Measurements from ENCODE around the gene NADSYN1. TPM values are rescaled to one million over a fixed set of nuclear protein-coding genes. Genes with fewer than 3 reads are reported as not detected.
A peak's percentile ranks its signal among the peaks of the same experiment; 100 is the strongest.

Gene NADSYN1
- total RNA-seq, 1 experiment from 2014 or later: 91.3 TPM

DNA sequence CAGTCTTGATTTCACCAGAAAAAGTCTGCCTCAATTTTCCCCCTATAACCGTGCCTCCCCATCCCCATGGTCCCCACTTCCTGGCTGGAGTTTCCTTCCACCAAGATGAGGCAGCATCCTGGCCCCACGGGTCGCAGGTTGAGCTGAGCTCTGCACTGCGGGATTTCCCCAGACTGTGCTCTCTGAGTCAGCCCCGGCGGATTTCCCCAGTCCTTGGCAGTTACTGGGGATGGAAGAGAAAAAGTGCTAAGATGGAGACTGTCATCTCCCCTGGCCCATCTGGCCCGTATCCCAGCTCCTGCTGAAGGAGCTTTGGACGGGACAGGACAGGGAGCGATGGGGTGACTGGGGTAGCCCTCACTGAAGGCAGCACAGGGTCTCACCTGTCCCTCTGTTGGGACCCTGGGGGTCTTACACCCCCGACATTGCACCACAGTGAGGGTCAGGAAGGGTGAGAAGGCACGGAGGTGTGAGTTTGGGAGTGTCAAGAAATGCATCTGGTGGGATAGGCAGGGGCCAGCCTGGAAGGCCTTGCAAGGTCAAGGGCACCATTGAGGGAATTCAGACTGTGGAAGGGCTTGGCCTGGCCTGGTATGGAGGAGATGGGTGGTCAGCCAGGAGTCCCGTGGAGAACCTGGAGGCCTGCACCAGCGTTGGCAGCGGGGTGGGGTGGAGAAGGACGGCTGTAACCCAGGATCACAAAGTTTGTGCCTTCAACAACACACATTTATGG is 36.5 kb downstream of the NADSYN1 start:
- H3K4me3 Mint-ChIP-seq (ENCODE audit: unreplicated experiment): no peak overlapping the region
- POLR2A ChIA-PET: interaction anchor here (0.7 kb wide), 1 partner anchor 37 kb away, joined by 4 read pairs; the partner anchor contains the start of gene NADSYN1

DNA sequence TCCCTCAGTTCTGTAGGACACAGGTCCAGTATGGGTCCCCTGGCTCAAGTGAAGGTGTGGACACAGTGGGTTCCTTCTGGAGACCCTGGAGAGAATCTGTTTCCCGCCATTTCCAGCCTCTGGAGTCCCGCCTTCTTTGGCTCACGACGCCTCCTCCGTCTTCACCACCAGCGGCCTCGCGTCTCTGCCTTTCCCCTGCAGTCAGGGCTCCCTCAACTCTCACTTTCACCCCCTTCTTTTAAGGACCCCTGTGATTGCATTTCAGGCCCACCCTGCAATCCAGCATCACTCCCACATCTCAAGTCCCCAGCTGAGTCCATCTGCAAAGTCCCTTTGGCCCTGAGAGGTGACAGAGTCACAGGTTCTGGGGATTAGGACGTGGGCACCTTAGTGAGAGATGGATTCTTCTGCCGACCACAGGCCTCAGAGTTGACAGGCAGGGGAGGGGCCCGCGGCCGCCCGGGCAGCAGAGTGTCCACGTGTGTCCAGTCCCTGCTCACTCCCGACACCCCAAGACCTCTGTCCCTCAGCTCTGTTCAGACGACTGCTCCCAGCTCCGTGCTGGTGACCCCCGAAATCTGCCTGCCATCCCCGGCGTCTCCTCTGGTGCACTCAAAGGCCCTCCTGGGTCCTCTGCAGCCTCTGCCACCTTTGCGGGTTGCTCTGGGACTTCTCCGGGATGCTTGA is 37.2 kb downstream of the NADSYN1 start:
- Mint-ChIP-seq H3K27me3 (ENCODE audit: insufficient read depth, unreplicated experiment) (no peaks in the 10 kb centered on the region), H3K9me3 (ENCODE audit: unreplicated experiment) (no peaks in the 10 kb centered on the region), H3K4me1 (ENCODE audit: low read depth, unreplicated experiment) (peaks cover 21% of the 10 kb centered on the region), H3K4me3 (ENCODE audit: unreplicated experiment) (no peak overlapping the region), H3K36me3 (ENCODE audit: insufficient read depth, unreplicated experiment) (peaks cover 52% of the 10 kb centered on the region), H3K27ac (ENCODE audit: unreplicated experiment) (no peak overlapping the region)
- DNase-seq: peak in 1 of 2 experiments; percentile 32
- intact Hi-C loops (cut with micrococcal nuclease; ENCODE audit: unreplicated experiment): no loop called here
- peaks cover 10% of the 10 kb centered on the region; the same call in 1 of the 2 replicates for H3K36me3 ChIP-seq (ENCODE audit: control insufficient read depth, insufficient read depth, low read length)
- TF ChIP-seq CTCF (IDR thresholded peaks at IDR 0.05; ENCODE audit: insufficient read depth in 1 of 2, low read depth in 1 of 2, low read length in 1 of 2, severe bottlenecking in 1 of 2, unreplicated experiment in 1 of 2): no peak
- no peak overlapping the region for H3K4me3 ChIP-seq (ENCODE audit: low read depth, low read length)
- no peaks in the 10 kb centered on the region for H3K27me3 ChIP-seq (replicated peaks; ENCODE audit: control insufficient read depth, insufficient read depth, low read length)
- H3K9me3 ChIP-seq: no peaks in the 10 kb centered on the region
- POLR2A ChIA-PET: no interaction called here
- CTCF ChIA-PET: no interaction called here
- peaks cover 23% of the 10 kb centered on the region for H3K4me1 ChIP-seq
- BruUV-seq (replicated peaks): no TSS peak

More for the DNA sequence above, 36.5 kb downstream of the NADSYN1 start:
- TF ChIP-seq CTCF (IDR thresholded peaks at IDR 0.05; ENCODE audit: insufficient read depth in 1 of 2, low read depth in 1 of 2, low read length in 1 of 2, severe bottlenecking in 1 of 2, unreplicated experiment in 1 of 2): no peak
- Histone ChIP-seq H3K4me1 (peaks cover 23% of the 10 kb centered on the region), H3K27me3 (replicated peaks; ENCODE audit: control insufficient read depth, insufficient read depth, low read length) (no peaks in the 10 kb centered on the region), H3K9me3 (no peaks in the 10 kb centered on the region), H3K36me3 (ENCODE audit: control insufficient read depth, insufficient read depth, low read length) (peaks cover 12% of the 10 kb centered on the region; the same call in 1 of the 2 replicates), H3K4me3 (ENCODE audit: low read depth, low read length) (no peak overlapping the region)
- BruUV-seq (replicated peaks): no TSS peak
- Mint-ChIP-seq H3K4me1 (ENCODE audit: low read depth, unreplicated experiment) (peaks cover 21% of the 10 kb centered on the region), H3K36me3 (ENCODE audit: insufficient read depth, unreplicated experiment) (peaks cover 49% of the 10 kb centered on the region), H3K9me3 (ENCODE audit: unreplicated experiment) (no peaks in the 10 kb centered on the region), H3K27me3 (ENCODE audit: insufficient read depth, unreplicated experiment) (no peaks in the 10 kb centered on the region), H3K27ac (ENCODE audit: unreplicated experiment) (peak overlapping the region; percentile 40)
- CTCF ChIA-PET: interaction anchor here (1.6 kb wide), 1 partner anchor 37 kb away, joined by 6 read pairs; the partner anchor contains the start of gene NADSYN1
- peak in 1 of 2 experiments; percentile 34 for DNase-seq
- intact Hi-C loops (cut with micrococcal nuclease; ENCODE audit: unreplicated experiment): loop anchor here (2.0 kb wide), 4 partner anchors 19 to 91 kb away; partner anchors contain the start of gene DHCR7

DNA sequence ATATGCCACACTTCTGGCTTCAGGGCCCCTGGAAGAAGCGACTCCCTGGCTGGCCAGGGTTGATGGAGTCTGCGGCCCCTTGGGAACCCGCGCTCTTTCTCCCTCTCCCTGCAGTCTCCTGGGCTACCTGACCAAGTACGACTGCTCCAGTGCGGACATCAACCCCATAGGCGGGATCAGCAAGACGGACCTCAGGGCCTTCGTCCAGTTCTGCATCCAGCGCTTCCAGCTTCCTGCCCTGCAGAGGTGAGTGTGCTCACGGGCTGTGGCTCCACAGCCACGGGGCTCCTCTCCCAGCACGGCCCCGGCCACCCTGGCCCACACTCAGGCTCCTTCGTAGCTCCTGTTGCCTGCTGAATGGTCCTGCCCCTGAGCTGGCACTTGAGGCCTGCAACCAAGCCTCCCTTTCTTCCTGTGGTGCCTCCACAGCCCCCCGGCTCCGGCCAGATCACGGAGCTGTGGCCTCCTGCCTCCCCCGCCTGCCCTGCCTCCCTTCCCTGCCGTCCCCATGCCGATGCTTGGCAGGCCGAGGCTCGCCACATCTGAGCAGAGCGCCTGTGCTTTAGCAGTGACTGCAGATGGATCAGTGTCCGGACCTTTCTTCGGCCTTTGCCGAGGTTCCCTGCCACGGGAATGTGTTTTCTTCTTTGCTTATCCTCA is 37.9 kb downstream of the NADSYN1 start:
- Mint-ChIP-seq H3K9me3 (ENCODE audit: unreplicated experiment) (no peaks in the 10 kb centered on the region), H3K27ac (ENCODE audit: unreplicated experiment) (no peak overlapping the region), H3K4me1 (ENCODE audit: low read depth, unreplicated experiment) (peaks cover 21% of the 10 kb centered on the region), H3K27me3 (ENCODE audit: insufficient read depth, unreplicated experiment) (no peaks in the 10 kb centered on the region), H3K36me3 (ENCODE audit: insufficient read depth, unreplicated experiment) (peaks cover 59% of the 10 kb centered on the region), H3K4me3 (ENCODE audit: unreplicated experiment) (no peak overlapping the region)
- Histone ChIP-seq H3K27me3 (replicated peaks; ENCODE audit: control insufficient read depth, insufficient read depth, low read length) (no peaks in the 10 kb centered on the region), H3K9me3 (no peaks in the 10 kb centered on the region), H3K4me3 (ENCODE audit: low read depth, low read length) (no peak overlapping the region), H3K4me1 (peaks cover 23% of the 10 kb centered on the region), H3K36me3 (ENCODE audit: control insufficient read depth, insufficient read depth, low read length) (peaks cover 12% of the 10 kb centered on the region; the same call in 1 of the 2 replicates)
- DNase-seq: peak in 1 of 2 experiments; percentile 29
- CTCF ChIA-PET: no interaction called here
- TF ChIP-seq CTCF (IDR thresholded peaks at IDR 0.05; ENCODE audit: insufficient read depth in 1 of 2, low read depth in 1 of 2, low read length in 1 of 2, severe bottlenecking in 1 of 2, unreplicated experiment in 1 of 2): no peak
- POLR2A ChIA-PET: no interaction called here
- intact Hi-C loops (cut with micrococcal nuclease; ENCODE audit: unreplicated experiment): no loop called here
- no TSS peak for BruUV-seq (replicated peaks)

All from Caco-2 (cell line).